HG03139 (cell line): ENCODE measurements around the gene RIPK4.
"Not testable (repeated sequence)": the region's sequence is repeated elsewhere in the genome, so short reads cannot be mapped to it uniquely, and the experiment has no call there.

Experiments used
- ATAC-seq: cut with Tn5 transposase; IDR thresholded peaks from one replicate; pipeline ENCODE4 v1.9.1; 2021; ENCODE audit not compliant: unreplicated experiment

RIPK4 gene

GRCh38 chr21:41720250-41720649, 46.6 kb downstream of the RIPK4 start:
- no peak for ATAC-seq

- ATAC-seq = no peak
These were observed 47.2 kb downstream of the RIPK4 start for GRCh38 chr21:41719691-41720090.

GRCh38 chr21:41717573-41718330, 49.1 kb downstream of the RIPK4 start:
- no peak for ATAC-seq

- no peak for ATAC-seq
These were observed 50.1 kb downstream of the RIPK4 start for GRCh38 chr21:41716751-41717150.

GRCh38 chr21:41715649-41716281, 51.1 kb downstream of the RIPK4 start:
- no peak for ATAC-seq

GRCh38 chr21:41714299-41714865, 52.5 kb downstream of the RIPK4 start:
- ATAC-seq = not testable (repeated sequence)

- ATAC-seq = no peak
These were observed 53.2 kb downstream of the RIPK4 start for GRCh38 chr21:41713495-41714281.

GRCh38 chr21:41712730-41713129, 54.1 kb downstream of the RIPK4 start:
- ATAC-seq = no peak

GRCh38 chr21:41712201-41712600, 54.7 kb downstream of the RIPK4 start:
- ATAC-seq = no peak

- no peak for ATAC-seq
These were observed 55.3 kb downstream of the RIPK4 start for GRCh38 chr21:41711416-41712007.

- no peak for ATAC-seq
These were observed 56.1 kb downstream of the RIPK4 start for GRCh38 chr21:41710823-41711160.

- ATAC-seq = no peak
These were observed 56.7 kb downstream of the RIPK4 start for GRCh38 chr21:41709965-41710822.

GRCh38 chr21:41709166-41709565, 57.7 kb downstream of the RIPK4 start:
- no peak for ATAC-seq

- no peak for ATAC-seq
These were observed 58.9 kb downstream of the RIPK4 start for GRCh38 chr21:41707960-41708330.

- ATAC-seq = no peak
These were observed 59.5 kb downstream of the RIPK4 start for GRCh38 chr21:41707231-41707959.

GRCh38 chr21:41706678-41707077, 60.2 kb downstream of the RIPK4 start:
- no peak for ATAC-seq

GRCh38 chr21:41706263-41706639, 60.6 kb downstream of the RIPK4 start:
- no peak for ATAC-seq

- ATAC-seq = no peak
These were observed 61.1 kb downstream of the RIPK4 start for GRCh38 chr21:41705546-41706262.

- no peak for ATAC-seq
These were observed 62.9 kb downstream of the RIPK4 start for GRCh38 chr21:41703857-41704501.
